WTC11 (cell line): Measurements from ENCODE around the gene PUM1.

Experiments
- CBFB ChIP-seq: sonication (generic); formaldehyde crosslinking; IDR thresholded peaks from 2 replicates; pipeline ENCODE4 v1.8.1; 2022; ENCODE audit warnings: mild to moderate bottlenecking, low read depth, missing genetic modification reagents
- ETV6 ChIP-seq: sonication (generic); formaldehyde crosslinking; IDR thresholded peaks from 2 replicates; pipeline ENCODE4 v1.8.1; 2022; ENCODE audit warnings: mild to moderate bottlenecking, missing genetic modification reagents
- IRF2 ChIP-seq: sonication (generic); formaldehyde crosslinking; IDR thresholded peaks from 2 replicates; pipeline ENCODE4 v1.8.0; 2022; ENCODE audit warnings: low read depth, missing genetic modification reagents, borderline replicate concordance
- MXD4 ChIP-seq: fragments of 250-450 bp; sonication (Bioruptor Pico); IDR thresholded peaks from 2 replicates; pipeline ENCODE4 v1.8.0; 2021; ENCODE audit warnings: mild to moderate bottlenecking, moderate library complexity, borderline replicate concordance
- TCF7 ChIP-seq: sonication (generic); formaldehyde crosslinking; IDR thresholded peaks from 2 replicates; pipeline ENCODE4 v1.8.0; 2022; ENCODE audit warnings: mild to moderate bottlenecking, low read depth, missing genetic modification reagents, moderate library complexity
- ZNF121 ChIP-seq: sonication (generic); formaldehyde crosslinking; IDR thresholded peaks from 2 replicates; pipeline ENCODE4 v1.8.0; 2023; ENCODE audit warnings: missing genetic modification reagents
- TF ChIP-seq, protein P1 (sequence below): sonication (generic); formaldehyde crosslinking; IDR thresholded peaks from 2 replicates; pipeline ENCODE4 v1.8.1; 2022; ENCODE audit warnings: low read depth, missing genetic modification reagents, borderline replicate concordance
- TF ChIP-seq, protein P2 (sequence below): fragments of 200-600 bp; IDR thresholded peaks from 2 replicates; pipeline ENCODE4 v1.8.0; 2022; ENCODE audit warnings: antibody characterized with exemption
- TF ChIP-seq, protein P3 (sequence below): fragments of 250-450 bp; sonication (Bioruptor Pico); IDR thresholded peaks from 2 replicates; pipeline ENCODE4 v1.8.0; 2021; ENCODE audit warnings: mild to moderate bottlenecking
- TF ChIP-seq, protein P4 (sequence below): sonication (generic); formaldehyde crosslinking; IDR thresholded peaks from 2 replicates; pipeline ENCODE4 v1.8.1; 2022; ENCODE audit warnings: low read depth, mild to moderate bottlenecking, moderate library complexity, missing genetic modification reagents, borderline replicate concordance
- TF ChIP-seq, protein P5 (sequence below): sonication (generic); formaldehyde crosslinking; IDR thresholded peaks from 2 replicates; pipeline ENCODE4 v1.8.1; 2023; ENCODE audit warnings: mild to moderate bottlenecking, missing genetic modification reagents
- TF ChIP-seq, protein P6 (sequence below): sonication (generic); formaldehyde crosslinking; IDR thresholded peaks from 2 replicates; pipeline ENCODE4 v1.8.0; 2022; ENCODE audit warnings: mild to moderate bottlenecking, missing genetic modification reagents

DNA sequence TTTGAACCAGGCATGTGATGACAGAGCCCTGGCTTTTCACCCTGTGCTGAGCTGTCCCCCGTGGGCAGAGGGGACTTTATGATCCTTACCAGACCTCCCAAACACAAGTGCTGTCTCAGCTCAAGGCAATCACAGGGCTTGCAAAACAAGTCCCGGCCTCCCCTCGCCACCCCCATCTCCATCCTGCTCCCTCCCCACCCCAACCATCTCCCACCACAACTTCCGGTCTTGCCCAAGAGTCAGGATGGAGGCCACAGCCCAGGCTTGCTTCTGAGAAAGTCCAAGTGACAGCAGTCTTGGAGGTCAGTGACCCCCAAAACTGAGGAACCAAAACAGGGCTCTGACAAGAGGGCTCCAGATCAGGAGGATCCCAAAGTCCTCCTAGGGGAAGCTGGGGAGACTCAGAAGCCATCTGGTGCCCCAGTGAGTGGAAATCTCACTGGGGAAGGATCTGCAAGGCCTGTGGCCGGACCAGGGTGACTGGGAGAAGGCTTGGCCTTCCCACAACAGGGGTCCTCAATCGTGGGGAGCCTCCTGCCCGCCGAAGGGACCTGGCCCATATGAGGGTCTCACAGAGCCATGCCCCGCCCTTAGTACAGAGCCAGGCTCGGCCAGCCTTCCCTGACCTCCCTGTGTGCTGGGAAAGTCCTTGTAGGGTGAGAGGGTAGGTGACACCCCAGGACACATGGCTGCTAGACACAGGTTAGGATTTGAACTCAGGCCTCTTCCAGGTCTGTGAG, 152.4 kb downstream of the PUM1 start:
- TF ChIP-seq, protein P1, sequence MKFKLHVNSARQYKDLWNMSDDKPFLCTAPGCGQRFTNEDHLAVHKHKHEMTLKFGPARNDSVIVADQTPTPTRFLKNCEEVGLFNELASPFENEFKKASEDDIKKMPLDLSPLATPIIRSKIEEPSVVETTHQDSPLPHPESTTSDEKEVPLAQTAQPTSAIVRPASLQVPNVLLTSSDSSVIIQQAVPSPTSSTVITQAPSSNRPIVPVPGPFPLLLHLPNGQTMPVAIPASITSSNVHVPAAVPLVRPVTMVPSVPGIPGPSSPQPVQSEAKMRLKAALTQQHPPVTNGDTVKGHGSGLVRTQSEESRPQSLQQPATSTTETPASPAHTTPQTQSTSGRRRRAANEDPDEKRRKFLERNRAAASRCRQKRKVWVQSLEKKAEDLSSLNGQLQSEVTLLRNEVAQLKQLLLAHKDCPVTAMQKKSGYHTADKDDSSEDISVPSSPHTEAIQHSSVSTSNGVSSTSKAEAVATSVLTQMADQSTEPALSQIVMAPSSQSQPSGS = no peak
- TF ChIP-seq, protein P2, sequence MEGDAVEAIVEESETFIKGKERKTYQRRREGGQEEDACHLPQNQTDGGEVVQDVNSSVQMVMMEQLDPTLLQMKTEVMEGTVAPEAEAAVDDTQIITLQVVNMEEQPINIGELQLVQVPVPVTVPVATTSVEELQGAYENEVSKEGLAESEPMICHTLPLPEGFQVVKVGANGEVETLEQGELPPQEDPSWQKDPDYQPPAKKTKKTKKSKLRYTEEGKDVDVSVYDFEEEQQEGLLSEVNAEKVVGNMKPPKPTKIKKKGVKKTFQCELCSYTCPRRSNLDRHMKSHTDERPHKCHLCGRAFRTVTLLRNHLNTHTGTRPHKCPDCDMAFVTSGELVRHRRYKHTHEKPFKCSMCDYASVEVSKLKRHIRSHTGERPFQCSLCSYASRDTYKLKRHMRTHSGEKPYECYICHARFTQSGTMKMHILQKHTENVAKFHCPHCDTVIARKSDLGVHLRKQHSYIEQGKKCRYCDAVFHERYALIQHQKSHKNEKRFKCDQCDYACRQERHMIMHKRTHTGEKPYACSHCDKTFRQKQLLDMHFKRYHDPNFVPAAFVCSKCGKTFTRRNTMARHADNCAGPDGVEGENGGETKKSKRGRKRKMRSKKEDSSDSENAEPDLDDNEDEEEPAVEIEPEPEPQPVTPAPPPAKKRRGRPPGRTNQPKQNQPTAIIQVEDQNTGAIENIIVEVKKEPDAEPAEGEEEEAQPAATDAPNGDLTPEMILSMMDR = no peak
- TF ChIP-seq CBFB = no peak
- TF ChIP-seq MXD4 (CRISPR knock-in tag) = no peak
- TF ChIP-seq, protein P3, sequence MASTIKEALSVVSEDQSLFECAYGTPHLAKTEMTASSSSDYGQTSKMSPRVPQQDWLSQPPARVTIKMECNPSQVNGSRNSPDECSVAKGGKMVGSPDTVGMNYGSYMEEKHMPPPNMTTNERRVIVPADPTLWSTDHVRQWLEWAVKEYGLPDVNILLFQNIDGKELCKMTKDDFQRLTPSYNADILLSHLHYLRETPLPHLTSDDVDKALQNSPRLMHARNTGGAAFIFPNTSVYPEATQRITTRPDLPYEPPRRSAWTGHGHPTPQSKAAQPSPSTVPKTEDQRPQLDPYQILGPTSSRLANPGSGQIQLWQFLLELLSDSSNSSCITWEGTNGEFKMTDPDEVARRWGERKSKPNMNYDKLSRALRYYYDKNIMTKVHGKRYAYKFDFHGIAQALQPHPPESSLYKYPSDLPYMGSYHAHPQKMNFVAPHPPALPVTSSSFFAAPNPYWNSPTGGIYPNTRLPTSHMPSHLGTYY (CRISPR knock-in tag) = no peak
- TF ChIP-seq, protein P4, sequence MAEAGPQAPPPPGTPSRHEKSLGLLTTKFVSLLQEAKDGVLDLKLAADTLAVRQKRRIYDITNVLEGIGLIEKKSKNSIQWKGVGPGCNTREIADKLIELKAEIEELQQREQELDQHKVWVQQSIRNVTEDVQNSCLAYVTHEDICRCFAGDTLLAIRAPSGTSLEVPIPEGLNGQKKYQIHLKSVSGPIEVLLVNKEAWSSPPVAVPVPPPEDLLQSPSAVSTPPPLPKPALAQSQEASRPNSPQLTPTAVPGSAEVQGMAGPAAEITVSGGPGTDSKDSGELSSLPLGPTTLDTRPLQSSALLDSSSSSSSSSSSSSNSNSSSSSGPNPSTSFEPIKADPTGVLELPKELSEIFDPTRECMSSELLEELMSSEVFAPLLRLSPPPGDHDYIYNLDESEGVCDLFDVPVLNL (CRISPR knock-in tag) = no peak
- no peak for TF ChIP-seq ETV6 (CRISPR knock-in tag)
- no peak for TF ChIP-seq ZNF121 (CRISPR knock-in tag)
- TF ChIP-seq IRF2 (CRISPR knock-in tag) = no peak
- TF ChIP-seq, protein P5, sequence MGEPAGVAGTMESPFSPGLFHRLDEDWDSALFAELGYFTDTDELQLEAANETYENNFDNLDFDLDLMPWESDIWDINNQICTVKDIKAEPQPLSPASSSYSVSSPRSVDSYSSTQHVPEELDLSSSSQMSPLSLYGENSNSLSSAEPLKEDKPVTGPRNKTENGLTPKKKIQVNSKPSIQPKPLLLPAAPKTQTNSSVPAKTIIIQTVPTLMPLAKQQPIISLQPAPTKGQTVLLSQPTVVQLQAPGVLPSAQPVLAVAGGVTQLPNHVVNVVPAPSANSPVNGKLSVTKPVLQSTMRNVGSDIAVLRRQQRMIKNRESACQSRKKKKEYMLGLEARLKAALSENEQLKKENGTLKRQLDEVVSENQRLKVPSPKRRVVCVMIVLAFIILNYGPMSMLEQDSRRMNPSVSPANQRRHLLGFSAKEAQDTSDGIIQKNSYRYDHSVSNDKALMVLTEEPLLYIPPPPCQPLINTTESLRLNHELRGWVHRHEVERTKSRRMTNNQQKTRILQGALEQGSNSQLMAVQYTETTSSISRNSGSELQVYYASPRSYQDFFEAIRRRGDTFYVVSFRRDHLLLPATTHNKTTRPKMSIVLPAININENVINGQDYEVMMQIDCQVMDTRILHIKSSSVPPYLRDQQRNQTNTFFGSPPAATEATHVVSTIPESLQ (CRISPR knock-in tag) = no peak
- TF ChIP-seq TCF7 (CRISPR knock-in tag) = no peak
- TF ChIP-seq, protein P6, sequence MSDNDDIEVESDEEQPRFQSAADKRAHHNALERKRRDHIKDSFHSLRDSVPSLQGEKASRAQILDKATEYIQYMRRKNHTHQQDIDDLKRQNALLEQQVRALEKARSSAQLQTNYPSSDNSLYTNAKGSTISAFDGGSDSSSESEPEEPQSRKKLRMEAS (CRISPR knock-in tag) = no peak
